ENCODE results near the gene SLC7A5.

Gene SLC7A5

DNA sequence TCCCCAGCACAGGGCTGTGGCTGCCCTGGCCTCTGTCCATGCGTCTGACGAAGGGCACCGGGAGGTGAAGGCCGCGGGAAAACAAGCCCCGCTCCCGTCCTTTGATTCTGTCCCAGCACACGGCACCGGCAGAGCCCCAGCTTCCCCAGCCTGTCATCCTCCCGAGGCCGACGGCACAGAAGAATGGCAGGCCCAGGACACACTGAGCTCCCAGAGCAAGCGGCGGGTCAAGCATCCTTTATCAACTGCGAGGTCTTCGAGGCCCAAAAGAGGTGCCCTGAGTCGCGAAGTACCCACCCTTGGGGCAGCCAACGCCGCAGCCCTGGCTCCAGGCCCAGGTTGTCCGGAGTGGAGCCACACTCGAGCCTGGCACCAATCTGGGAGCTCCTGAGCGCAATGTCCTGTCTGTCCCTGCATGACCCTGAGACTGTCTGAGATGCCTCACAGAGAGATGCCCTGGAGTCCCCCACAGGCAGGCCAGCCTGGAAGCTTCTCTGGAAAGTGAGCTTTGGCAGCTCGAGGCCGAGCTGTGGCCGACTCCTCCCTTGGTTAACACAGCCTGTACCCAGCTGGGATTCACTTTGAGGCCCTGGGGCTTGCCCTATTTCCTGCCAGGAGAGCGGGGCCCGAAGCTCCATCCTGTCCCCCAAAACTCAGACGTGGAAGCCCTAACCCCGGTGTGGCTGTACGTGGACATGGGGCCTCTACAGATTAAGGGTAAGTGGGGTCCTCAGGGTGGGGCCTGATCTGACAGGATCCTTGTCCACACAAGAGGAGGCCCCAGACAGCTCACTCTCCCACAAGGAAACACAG, 23.3 kb downstream of the SLC7A5 start:
- H3F3A ChIP-seq (ENCODE audit: low read depth), result no peaks in the 10 kb centered on the region
- no peak for TF ChIP-seq EZH2phosphoT487 (IDR thresholded peaks at IDR 0.05; ENCODE audit: borderline replicate concordance)
- TF ChIP-seq, protein P1, sequence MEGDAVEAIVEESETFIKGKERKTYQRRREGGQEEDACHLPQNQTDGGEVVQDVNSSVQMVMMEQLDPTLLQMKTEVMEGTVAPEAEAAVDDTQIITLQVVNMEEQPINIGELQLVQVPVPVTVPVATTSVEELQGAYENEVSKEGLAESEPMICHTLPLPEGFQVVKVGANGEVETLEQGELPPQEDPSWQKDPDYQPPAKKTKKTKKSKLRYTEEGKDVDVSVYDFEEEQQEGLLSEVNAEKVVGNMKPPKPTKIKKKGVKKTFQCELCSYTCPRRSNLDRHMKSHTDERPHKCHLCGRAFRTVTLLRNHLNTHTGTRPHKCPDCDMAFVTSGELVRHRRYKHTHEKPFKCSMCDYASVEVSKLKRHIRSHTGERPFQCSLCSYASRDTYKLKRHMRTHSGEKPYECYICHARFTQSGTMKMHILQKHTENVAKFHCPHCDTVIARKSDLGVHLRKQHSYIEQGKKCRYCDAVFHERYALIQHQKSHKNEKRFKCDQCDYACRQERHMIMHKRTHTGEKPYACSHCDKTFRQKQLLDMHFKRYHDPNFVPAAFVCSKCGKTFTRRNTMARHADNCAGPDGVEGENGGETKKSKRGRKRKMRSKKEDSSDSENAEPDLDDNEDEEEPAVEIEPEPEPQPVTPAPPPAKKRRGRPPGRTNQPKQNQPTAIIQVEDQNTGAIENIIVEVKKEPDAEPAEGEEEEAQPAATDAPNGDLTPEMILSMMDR (conservative IDR thresholded peaks at IDR 0.05; ENCODE audit: low read length), result no peak
- peaks cover 4% of the 10 kb centered on the region; the same call in 1 of the 2 replicates for H3K79me2 ChIP-seq (ENCODE audit: insufficient read depth, low read length)
- no peaks in the 10 kb centered on the region for H4K20me1 ChIP-seq (ENCODE audit: insufficient read depth, low read length, poor library complexity, severe bottlenecking)
- peaks cover 7% of the 10 kb centered on the region; the same call in 1 of the 2 replicates for H3K36me3 ChIP-seq (ENCODE audit: insufficient read depth, low read length)
- H3K4me1 ChIP-seq (ENCODE audit: insufficient read depth, low read length, poor library complexity, severe bottlenecking), result no peaks in the 10 kb centered on the region
- H3K4me3 ChIP-seq (ENCODE audit: low read length, poor library complexity, severe bottlenecking), result no peak overlapping the region
- no peak overlapping the region for H2AFZ ChIP-seq (ENCODE audit: low read length)
- H3K9me2 ChIP-seq (replicated peaks; ENCODE audit: low read depth, low read length), result no peaks in the 10 kb centered on the region
- no peaks in the 10 kb centered on the region for H3K27me3 ChIP-seq (ENCODE audit: insufficient read depth, low read length, poor library complexity, severe bottlenecking)
- H3K4me2 ChIP-seq (ENCODE audit: low read depth, low read length, poor library complexity, severe bottlenecking), result no peak overlapping the region
- H3K9ac ChIP-seq (ENCODE audit: low read depth, low read length, poor library complexity, severe bottlenecking), result no peak overlapping the region
- H3K9me3 ChIP-seq (ENCODE audit: insufficient read depth, low read depth, low read length), result no peaks in the 10 kb centered on the region

DNA sequence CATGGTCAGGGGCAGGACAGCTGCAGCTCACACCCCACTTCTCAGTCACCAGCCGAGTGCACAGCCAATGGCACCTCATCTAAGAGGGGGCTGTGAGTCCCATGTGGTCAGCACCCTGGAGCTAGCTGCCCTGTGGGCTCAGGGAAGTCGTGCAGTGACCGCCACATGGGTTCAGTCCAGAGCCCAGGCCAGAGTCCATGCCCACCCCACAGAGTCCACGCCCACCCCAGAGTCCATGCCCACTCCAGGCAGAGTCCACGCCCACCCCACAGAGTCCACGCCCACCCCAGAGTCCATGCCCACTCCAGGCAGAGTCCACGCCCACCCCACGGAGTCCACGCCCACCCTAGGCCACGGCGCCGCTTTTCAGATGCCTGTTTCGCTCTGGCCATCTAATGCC, 24.1 kb downstream of the SLC7A5 start:
- Histone ChIP-seq H3K36me3 (ENCODE audit: insufficient read depth, low read length) (peaks cover 7% of the 10 kb centered on the region; the same call in 1 of the 2 replicates), H3K4me3 (ENCODE audit: low read length, poor library complexity, severe bottlenecking) (no peak overlapping the region), H3K79me2 (ENCODE audit: insufficient read depth, low read length) (peaks cover 4% of the 10 kb centered on the region; the same call in 1 of the 2 replicates), H2AFZ (ENCODE audit: low read length) (no peak overlapping the region), H3K9me3 (ENCODE audit: insufficient read depth, low read depth, low read length) (no peaks in the 10 kb centered on the region), H3K4me1 (ENCODE audit: insufficient read depth, low read length, poor library complexity, severe bottlenecking) (no peaks in the 10 kb centered on the region), H3K9me2 (replicated peaks; ENCODE audit: low read depth, low read length) (no peaks in the 10 kb centered on the region), H4K20me1 (ENCODE audit: insufficient read depth, low read length, poor library complexity, severe bottlenecking) (no peaks in the 10 kb centered on the region), H3K27me3 (ENCODE audit: insufficient read depth, low read length, poor library complexity, severe bottlenecking) (no peaks in the 10 kb centered on the region), H3F3A (ENCODE audit: low read depth) (no peaks in the 10 kb centered on the region), H3K9ac (ENCODE audit: low read depth, low read length, poor library complexity, severe bottlenecking) (no peak overlapping the region), H3K4me2 (ENCODE audit: low read depth, low read length, poor library complexity, severe bottlenecking) (no peak overlapping the region)
- TF ChIP-seq EZH2phosphoT487 (IDR thresholded peaks at IDR 0.05; ENCODE audit: borderline replicate concordance), result no peak
- TF ChIP-seq, protein P1 (conservative IDR thresholded peaks at IDR 0.05; ENCODE audit: low read length), result no peak

DNA sequence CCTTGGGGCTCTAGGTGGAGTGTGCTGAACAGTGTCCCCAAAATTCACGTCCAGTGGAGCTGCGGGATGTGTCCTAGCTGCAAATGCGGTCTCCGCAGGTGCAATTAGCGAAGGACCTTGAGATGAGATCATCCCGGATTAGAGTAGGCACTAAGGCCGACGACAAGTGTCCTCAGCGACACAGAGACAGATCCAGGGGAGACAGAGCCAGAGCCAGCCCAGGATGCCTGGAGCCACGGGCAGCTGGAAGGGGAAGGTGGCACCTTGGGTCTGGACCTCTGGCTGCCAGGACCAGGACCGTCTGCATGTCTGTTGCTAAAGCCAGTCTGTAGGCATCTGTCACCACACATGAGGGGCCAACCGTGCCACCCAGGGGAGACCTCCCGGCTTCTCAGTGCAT, 24.5 kb downstream of the SLC7A5 start:
- peaks cover 8% of the 10 kb centered on the region; the same call in 1 of the 2 replicates for H3K36me3 ChIP-seq (ENCODE audit: insufficient read depth, low read length)

More for the DNA sequence above, 24.5 kb downstream of the SLC7A5 start:
- no peaks in the 10 kb centered on the region for H4K20me1 ChIP-seq (ENCODE audit: insufficient read depth, low read length, poor library complexity, severe bottlenecking)
- no peaks in the 10 kb centered on the region for H3K4me1 ChIP-seq (ENCODE audit: insufficient read depth, low read length, poor library complexity, severe bottlenecking)
- no peaks in the 10 kb centered on the region for H3K9me3 ChIP-seq (ENCODE audit: insufficient read depth, low read depth, low read length)
- H3K27me3 ChIP-seq (ENCODE audit: insufficient read depth, low read length, poor library complexity, severe bottlenecking), result no peaks in the 10 kb centered on the region
- H3K9me2 ChIP-seq (replicated peaks; ENCODE audit: low read depth, low read length), result no peaks in the 10 kb centered on the region
- H3K9ac ChIP-seq (ENCODE audit: low read depth, low read length, poor library complexity, severe bottlenecking), result no peak overlapping the region
- H3K79me2 ChIP-seq (ENCODE audit: insufficient read depth, low read length), result peaks cover 4% of the 10 kb centered on the region; the same call in 1 of the 2 replicates
- H3K4me2 ChIP-seq (ENCODE audit: low read depth, low read length, poor library complexity, severe bottlenecking), result no peak overlapping the region
- no peak overlapping the region for H2AFZ ChIP-seq (ENCODE audit: low read length)
- no peak for TF ChIP-seq EZH2phosphoT487 (IDR thresholded peaks at IDR 0.05; ENCODE audit: borderline replicate concordance)
- TF ChIP-seq, protein P1 (conservative IDR thresholded peaks at IDR 0.05; ENCODE audit: low read length), result no peak
- no peaks in the 10 kb centered on the region for H3F3A ChIP-seq (ENCODE audit: low read depth)
- H3K4me3 ChIP-seq (ENCODE audit: low read length, poor library complexity, severe bottlenecking), result no peak overlapping the region

Measured in Loucy (cell line).